ENCODE data around the gene TRIM34. TPM values are rescaled to one million over a fixed set of nuclear protein-coding genes. Genes with fewer than 3 reads are reported as not detected.

TRIM34 gene
- total and polyA plus RNA-seq, 2 of the 4 experiments (the other 2 are of a cell fraction): 6.1 to 8.6 TPM

- intact Hi-C loops (cut with micrococcal nuclease) (no loop called here), dilution Hi-C loops (cut with HindIII; ENCODE audit: low sequenced_read_pairs, unreplicated experiment) (no loop called here), in situ Hi-C loops (cut with MboI; ENCODE audit: low sequenced_read_pairs) (loop anchor here (25.0 kb wide), 1 partner anchor 701 kb away; the partner anchor contains the start of gene CAVIN3)
- no peak overlapping the region for H2BK120ac ChIP-seq (ENCODE audit: low read depth, low read length)
- no peak overlapping the region for H4K5ac ChIP-seq (ENCODE audit: low read depth, low read length)
- no peak overlapping the region for H3K18ac ChIP-seq (ENCODE audit: low read depth, low read length)
- H3K27me3 ChIP-seq (ENCODE audit: control insufficient read depth, insufficient read depth, low read length): no peaks in the 10 kb centered on the region
- no peak overlapping the region for H3K14ac ChIP-seq (replicated peaks; ENCODE audit: low read depth, low read length)
- H3K4me2 ChIP-seq (ENCODE audit: low read depth, low read length): no peak overlapping the region
- H3K79me1 ChIP-seq (ENCODE audit: low read depth in 1 of 2, low read length in 2 of 2): no peaks in the 10 kb centered on the region
- ATAC-seq (ENCODE audit: low read depth) (no peak), DNase-seq (no peak)
- TF ChIP-seq BHLHE40 (IDR thresholded peaks at IDR 0.05; ENCODE audit: low read depth, low read length) (no peak), MAFK (IDR thresholded peaks at IDR 0.05; ENCODE audit: low read depth, low read length) (no peak), SMC3 (IDR thresholded peaks at IDR 0.05; ENCODE audit: low read depth, low read length) (no peak)
- H3K9me3 ChIP-seq (ENCODE audit: control insufficient read depth, insufficient read depth, low read length): no peaks in the 10 kb centered on the region
- no peak overlapping the region for H2AK9ac ChIP-seq (replicated peaks; ENCODE audit: low read depth, low read length, poor library complexity)
- no peaks in the 10 kb centered on the region for H3K4me1 ChIP-seq (ENCODE audit: control insufficient read depth, insufficient read depth, low read length)
- H3K9ac ChIP-seq (ENCODE audit: low read depth, low read length): no peak overlapping the region
- no peak overlapping the region for H2AFZ ChIP-seq (replicated peaks; ENCODE audit: low read length, poor library complexity)
- no peak overlapping the region for H2BK5ac ChIP-seq (ENCODE audit: low read depth, low read length, poor library complexity, severe bottlenecking)
- H3K9me1 ChIP-seq (ENCODE audit: insufficient read depth, low read length): no peaks in the 10 kb centered on the region; the same call in 1 of the 2 replicates
- H4K8ac ChIP-seq (ENCODE audit: low read depth in 2 of 2, low read length in 2 of 2): no peak overlapping the region
- H4K20me1 ChIP-seq (ENCODE audit: insufficient read depth, low read length): no peaks in the 10 kb centered on the region
- POLR2A ChIA-PET (ENCODE audit: unreplicated experiment): no interaction called here
- no peak overlapping the region for H3K27ac ChIP-seq (ENCODE audit: insufficient read depth, low read length)
- no peak overlapping the region for H3K23ac ChIP-seq (ENCODE audit: low read depth, low read length)
- no peak overlapping the region for H2AK5ac ChIP-seq (ENCODE audit: low read depth, low read length)
- H2BK15ac ChIP-seq (ENCODE audit: low read depth, low read length): no peak overlapping the region
- WGBS, 2 experiments (ENCODE audit: extremely low coverage in 2 of 2, insufficient read length in 1 of 2): no CpG with 5 or more reads among the region's 11 CpGs
- no TSS peak for BruUV-seq (replicated peaks)
- H4K91ac ChIP-seq (ENCODE audit: insufficient read depth, low read depth, low read length): no peak overlapping the region
- H3K4ac ChIP-seq (ENCODE audit: low read depth, low read length): no peak overlapping the region
- H2BK20ac ChIP-seq (ENCODE audit: low read depth, low read length): no peak overlapping the region
- no peak overlapping the region for H3K4me3 ChIP-seq (ENCODE audit: insufficient read depth, low read depth, low read length)
- CTCF ChIA-PET: no interaction called here
- H3K36me3 ChIP-seq (ENCODE audit: control insufficient read depth, insufficient read depth, low read length): peaks cover 4% of the 10 kb centered on the region; the same call in 1 of the 2 replicates
- H3K56ac ChIP-seq (ENCODE audit: extremely low read depth, insufficient read depth, low read length): no peak overlapping the region
These were observed 13.2 kb upstream of the TRIM34 start for GRCh38 chr11:5611627-5612026.
